ENCODE measurements around the gene SEH1L.

The SEH1L gene

GRCh38 chr18:13028869-13029268, 81.1 kb downstream of the SEH1L start:
- DNase-seq (ENCODE audit: low read depth, low spot score), result no peak
- no peak overlapping the region for H3K27ac ChIP-seq

GRCh38 chr18:13032173-13032572, 84.4 kb downstream of the SEH1L start:
- H3K27ac ChIP-seq, result no peak overlapping the region
- DNase-seq (ENCODE audit: low read depth, low spot score), result no peak

- H3K27ac ChIP-seq, result no peak overlapping the region
These were observed 87.6 kb downstream of the SEH1L start for GRCh38 chr18:13035249-13035914.

GRCh38 chr18:13036622-13037320, 89.0 kb downstream of the SEH1L start:
- no peak overlapping the region for H3K27ac ChIP-seq
- no peak for DNase-seq (ENCODE audit: low read depth, low spot score)

More at GRCh38 chr18:13035249-13035914, 87.6 kb downstream of the SEH1L start:
- no peak for DNase-seq (ENCODE audit: low read depth, low spot score)
